COLO668 (cell line): ENCODE results near the gene CXorf58.
"Not testable (repeated sequence)": the region's sequence is repeated elsewhere in the genome, so short reads cannot be mapped to it uniquely, and the experiment has no call there.

ENCODE experiments used
- DNase-seq: peaks from one replicate; lab custom pipeline; 2025; ENCODE audit not compliant: unreplicated experiment; lab: John Stamatoyannopoulos, UW

Gene CXorf58

DNA sequence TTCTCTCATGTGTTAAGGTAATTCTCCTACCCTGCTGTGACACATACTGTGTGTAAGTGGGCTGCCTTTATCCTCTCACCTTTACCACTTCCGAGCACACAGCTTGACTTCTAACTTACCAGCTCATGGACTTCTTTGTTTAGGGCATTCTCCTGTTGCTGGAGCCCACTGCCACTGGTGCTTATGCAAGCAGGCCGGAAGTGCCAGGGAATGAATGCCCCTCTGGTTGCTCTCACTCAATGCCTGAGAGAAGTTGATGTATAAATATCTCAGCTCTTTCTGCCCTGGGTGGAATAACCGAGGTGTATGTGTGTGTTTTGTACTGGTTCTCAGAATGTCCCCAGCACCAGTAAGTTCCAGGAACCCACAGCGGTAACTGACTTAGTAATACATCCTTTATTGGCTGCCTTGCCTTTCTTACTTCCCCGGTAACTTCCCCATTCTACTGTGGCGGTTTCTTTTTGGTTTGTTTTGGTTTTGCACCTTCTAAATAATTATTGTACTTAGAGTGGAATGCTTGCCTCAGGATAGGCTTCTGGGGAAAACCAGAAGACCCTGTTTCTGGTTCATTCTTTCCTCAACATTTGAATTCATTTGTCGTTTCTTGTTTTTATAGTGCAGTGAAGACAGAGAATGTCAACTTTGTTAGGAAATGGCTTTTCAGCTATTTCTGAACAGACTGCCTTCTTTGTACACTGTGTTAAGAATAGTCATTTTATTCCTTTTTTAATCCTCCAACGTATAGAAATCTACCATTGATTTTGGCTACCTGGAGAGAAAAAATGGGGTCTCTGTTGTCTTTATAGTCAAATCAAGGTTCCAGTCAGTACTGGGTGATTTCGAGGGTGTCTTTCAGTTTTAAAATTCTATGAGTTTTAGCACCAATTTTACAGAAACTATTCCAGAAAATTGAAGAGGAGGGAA, 45.4 kb downstream of the CXorf58 start:
- no peak for DNase-seq

DNA sequence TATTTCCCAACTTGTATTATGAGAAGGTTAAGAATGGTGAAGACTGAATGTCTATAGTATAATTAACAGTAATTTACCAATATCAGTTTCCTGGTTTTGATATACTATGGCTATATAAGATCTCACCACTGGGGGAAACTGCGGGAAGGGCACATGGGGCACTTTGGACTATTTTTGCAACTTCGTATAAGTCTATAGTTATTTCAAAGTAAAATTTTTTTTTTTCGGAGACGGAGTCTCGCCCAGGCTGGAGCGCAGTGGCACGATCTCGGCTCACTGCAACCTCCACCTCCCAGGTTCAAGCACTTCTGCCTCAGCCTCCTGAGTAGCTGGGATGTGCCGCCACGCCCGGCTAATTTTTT, 46.1 kb downstream of the CXorf58 start:
- no peak for DNase-seq

DNA sequence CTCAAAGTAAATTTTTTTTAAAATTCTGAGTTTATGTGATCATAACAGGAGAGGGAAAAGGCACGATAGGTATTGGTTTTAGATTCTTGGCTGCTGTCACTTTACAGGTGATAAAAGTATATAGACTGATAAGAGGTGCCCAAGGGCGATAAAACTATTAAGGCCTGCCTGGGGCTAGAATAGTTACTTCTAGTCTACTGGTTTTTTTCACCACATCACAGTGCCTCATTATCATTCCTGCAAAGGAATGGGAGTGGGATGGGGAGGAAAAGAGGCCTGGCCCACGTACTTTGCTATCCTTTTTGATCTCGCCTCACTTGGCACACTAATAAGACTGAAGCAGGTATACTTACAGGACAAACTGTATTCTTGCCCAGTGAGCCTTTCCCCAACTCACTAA, 46.6 kb downstream of the CXorf58 start:
- DNase-seq = no peak

DNA sequence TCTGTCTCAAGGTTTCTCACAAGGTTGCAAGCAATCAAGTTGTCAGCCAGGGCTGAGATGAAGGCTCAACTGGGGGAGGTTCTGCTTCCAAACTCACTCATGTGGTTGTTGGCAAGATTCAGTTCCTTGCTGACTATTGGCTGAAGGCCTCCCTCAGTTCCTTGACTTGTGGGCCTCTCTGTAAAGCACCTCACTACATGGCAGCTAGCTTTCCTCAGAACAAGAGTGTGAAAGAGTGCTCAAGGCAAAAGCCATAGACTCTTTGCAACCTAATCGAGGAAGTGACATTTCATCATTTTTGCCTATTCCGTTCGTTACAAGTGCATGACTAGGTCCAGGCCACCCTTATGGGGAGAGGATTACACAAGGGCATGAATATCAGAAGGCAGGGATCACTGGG, 52.0 kb downstream of the CXorf58 start:
- no peak for DNase-seq

DNA sequence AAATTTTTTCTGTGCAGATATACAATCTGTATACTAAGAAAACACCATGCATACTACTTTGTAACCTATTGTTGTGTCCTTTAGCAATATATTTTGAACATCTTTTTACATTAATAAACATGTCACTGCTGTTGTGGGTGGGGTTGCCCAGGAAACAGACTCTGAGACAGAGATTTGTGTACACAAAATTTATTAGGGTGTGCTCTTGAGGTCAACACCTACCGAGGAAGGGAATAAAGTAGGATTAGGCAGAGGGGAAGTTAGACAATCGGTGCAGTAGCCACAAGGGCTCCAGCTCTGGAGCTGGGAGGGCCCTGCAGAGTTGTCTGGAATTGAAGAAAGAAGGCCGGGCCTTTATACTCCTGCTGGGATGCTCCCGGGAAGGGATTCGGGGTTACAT, 56.4 kb downstream of the CXorf58 start:
- no peak for DNase-seq

DNA sequence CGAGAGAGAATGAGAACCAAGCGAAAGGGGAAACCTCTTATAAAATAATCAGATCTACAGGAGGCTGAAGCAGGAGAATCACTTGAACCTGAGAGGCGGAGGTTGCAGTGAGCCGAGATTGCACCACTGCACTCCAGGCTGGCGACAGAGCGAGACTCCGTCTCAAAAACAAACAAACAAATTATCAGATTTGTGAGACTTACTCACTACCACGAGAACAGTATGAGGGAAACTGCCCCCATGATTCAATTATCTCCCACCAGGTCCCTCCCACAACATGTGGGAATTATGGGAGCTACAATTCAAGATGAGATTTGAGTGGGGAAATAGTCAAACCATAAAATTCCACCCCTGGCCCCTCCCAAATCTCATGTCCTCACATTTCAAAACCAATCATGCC, 57.8 kb downstream of the CXorf58 start:
- not testable (repeated sequence) for DNase-seq

DNA sequence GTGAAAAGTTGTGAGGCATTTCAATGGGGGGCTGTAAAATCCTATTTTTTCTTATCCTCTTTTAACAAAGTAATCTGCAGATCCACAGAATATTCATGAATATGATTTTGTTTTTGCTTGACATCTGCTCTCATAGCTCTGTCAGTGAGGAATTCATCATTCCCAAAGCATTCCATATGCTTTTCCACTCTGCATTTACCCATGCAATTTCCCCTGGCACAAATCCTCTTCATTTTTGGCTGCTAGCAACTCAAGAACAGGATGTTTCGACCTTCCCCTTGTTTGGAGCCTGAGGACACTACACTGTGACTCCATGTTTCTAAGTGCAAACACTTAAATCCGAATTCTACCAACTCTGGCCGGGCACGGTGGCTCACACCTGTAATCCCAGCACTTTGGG, 70.7 kb downstream of the CXorf58 start:
- no peak for DNase-seq

DNA sequence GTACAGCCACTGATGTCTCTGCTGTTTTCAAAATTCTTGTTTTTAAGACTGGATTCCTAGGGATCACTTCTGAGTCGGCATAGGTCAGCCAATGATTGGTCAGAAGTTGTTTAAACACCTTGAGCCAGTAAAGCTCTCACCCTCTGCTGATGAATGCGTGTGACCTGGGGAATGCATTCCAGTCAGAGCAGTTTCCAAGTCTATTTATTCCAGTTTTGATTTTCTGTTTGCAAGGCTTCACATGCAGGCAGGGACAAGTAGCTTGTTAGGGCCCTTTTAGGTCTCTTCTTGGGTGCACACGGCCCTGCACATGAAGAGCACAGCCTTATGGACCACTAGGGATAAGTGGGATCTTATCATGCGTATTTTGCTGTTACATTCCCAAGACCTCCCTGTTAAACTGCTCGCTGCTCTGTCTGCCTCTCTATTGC, 72.2 kb downstream of the CXorf58 start:
- no peak for DNase-seq

DNA sequence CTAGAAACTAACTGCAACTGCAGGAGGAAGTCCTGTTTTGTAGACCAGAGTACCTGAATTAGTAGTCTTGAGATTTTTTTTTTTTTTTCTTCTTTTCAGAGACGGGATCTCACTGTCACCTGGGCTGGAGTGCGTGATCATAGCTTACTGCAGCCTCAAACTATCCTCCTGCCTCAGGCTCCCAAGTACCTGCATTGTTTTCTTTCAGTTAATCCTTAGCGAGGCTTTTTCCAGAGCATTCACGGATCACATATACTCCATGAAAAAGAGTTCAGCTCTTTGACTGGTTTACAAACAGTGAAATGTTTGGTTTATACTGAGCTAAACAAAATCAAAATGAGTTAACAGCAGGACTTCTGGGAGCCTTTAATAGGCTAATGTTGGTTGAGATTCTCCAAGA, 73.4 kb downstream of the CXorf58 start:
- DNase-seq = no peak

DNA sequence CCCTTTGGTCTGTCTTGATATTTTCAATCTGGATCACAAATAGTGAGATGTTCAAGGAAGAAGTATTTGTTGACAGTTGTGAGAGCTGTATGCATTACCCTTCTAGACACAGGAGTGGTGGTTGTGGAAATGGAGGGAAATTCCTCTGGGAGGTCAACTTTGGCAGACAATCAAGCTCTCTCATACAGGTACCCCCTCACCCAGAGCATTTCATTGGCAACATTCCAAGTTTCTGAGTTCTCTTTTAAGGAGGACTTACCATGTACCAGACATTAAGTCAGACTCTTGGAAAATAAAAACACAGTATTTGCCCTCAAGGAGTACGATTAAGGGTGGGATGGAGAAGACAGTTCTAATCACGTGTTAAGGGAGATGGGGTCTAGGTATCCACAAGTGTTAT, 73.9 kb downstream of the CXorf58 start:
- no peak for DNase-seq

DNA sequence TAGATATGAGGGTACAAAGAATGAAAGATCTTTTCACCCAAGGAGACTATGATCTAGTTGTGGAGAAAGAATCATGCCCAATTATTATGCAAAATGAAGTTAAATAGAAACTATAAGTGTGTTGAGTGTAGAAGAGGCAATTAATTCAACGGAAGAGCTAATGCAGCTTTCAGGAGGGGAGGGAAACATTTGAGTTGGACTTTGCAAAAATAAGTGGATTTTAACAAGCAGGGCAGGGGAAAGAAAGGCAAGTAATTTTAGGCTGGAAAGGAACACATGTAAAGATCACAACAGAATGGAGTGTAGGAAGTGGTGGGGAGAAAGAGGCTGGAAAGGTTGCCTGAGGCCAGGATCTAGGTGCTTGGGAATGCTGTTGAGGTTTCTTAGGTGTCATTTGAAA, 75.1 kb downstream of the CXorf58 start:
- no peak for DNase-seq
